BE2C (cell line): ENCODE data around the gene UNC13B.
A peak's percentile ranks its signal among the peaks of the same experiment; 100 is the strongest.
"Not testable (repeated sequence)": the region's sequence is repeated elsewhere in the genome, so short reads cannot be mapped to it uniquely, and the experiment has no call there.

Experiments used
- DNase-seq: peaks from one replicate; pipeline ENCODE4 v3.0.0-alpha.2; 2020
- H3K27me3 ChIP-seq: fragments of 250-450 bp; sonication (Bioruptor Pico); 2 replicates; pipeline ENCODE4 v1.5.1; 2020; ENCODE audit warnings: mild to moderate bottlenecking
- H3K36me3 ChIP-seq: fragments of 250-450 bp; sonication (Bioruptor Pico); 2 replicates; pipeline ENCODE4 v1.5.1; 2020; ENCODE audit warnings: mild to moderate bottlenecking
- H3K4me1 ChIP-seq: fragments of 250-450 bp; sonication (Bioruptor Pico); 2 replicates; pipeline ENCODE4 v1.5.1; 2020
- H3K4me3 ChIP-seq: 2 replicates; pipeline ENCODE4 v1.5.1; 2011; ENCODE audit warnings: low read depth, low read length
- H3K9me3 ChIP-seq: fragments of 250-450 bp; sonication (Bioruptor Pico); 2 replicates; pipeline ENCODE4 v1.5.1; 2020
- TF ChIP-seq, protein P1 (sequence below): IDR thresholded peaks from 2 replicates; pipeline ENCODE4 v1.5.1; 2012; ENCODE audit warnings: mild to moderate bottlenecking, low read depth, low read length

Gene UNC13B

DNA sequence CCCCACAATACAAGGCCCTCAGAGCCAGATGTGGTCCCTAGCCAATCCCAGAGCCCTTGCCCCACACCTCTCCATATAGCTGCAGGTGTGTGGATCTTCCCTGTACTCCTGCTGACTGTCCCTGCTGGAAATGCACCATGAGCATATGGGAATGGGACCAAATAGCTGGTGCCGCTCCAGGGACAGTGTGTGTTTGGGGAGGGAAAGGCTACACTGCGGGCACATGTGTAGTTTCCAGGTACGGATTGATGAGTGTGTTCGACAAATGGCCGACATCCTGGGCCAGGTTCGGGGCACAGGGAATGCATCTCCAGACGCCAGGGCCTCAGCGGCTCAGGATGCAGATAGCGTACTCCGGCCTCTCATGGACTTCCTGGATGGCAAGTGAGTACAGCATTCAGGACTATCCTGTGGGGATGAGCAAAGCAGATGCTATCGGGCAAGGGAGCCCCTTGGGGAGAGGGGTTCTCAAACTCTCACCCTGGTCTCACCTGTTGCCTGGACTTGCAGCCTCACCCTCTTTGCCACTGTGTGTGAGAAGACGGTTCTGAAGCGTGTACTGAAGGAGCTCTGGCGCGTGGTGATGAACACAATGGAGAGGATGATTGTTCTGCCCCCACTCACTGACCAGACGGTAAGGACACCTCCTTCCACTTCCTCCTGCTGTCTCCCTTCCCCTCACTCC lies 237.0 kb downstream of the UNC13B start:
- Histone ChIP-seq H3K9me3 (no peaks in the 10 kb centered on the region), H3K4me1 (no peaks in the 10 kb centered on the region), H3K27me3 (no peaks in the 10 kb centered on the region), H3K36me3 (peaks cover 10% of the 10 kb centered on the region), H3K4me3 (no peak overlapping the region)
- DNase-seq = no peak
- TF ChIP-seq, protein P1, sequence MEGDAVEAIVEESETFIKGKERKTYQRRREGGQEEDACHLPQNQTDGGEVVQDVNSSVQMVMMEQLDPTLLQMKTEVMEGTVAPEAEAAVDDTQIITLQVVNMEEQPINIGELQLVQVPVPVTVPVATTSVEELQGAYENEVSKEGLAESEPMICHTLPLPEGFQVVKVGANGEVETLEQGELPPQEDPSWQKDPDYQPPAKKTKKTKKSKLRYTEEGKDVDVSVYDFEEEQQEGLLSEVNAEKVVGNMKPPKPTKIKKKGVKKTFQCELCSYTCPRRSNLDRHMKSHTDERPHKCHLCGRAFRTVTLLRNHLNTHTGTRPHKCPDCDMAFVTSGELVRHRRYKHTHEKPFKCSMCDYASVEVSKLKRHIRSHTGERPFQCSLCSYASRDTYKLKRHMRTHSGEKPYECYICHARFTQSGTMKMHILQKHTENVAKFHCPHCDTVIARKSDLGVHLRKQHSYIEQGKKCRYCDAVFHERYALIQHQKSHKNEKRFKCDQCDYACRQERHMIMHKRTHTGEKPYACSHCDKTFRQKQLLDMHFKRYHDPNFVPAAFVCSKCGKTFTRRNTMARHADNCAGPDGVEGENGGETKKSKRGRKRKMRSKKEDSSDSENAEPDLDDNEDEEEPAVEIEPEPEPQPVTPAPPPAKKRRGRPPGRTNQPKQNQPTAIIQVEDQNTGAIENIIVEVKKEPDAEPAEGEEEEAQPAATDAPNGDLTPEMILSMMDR = no peak

DNA sequence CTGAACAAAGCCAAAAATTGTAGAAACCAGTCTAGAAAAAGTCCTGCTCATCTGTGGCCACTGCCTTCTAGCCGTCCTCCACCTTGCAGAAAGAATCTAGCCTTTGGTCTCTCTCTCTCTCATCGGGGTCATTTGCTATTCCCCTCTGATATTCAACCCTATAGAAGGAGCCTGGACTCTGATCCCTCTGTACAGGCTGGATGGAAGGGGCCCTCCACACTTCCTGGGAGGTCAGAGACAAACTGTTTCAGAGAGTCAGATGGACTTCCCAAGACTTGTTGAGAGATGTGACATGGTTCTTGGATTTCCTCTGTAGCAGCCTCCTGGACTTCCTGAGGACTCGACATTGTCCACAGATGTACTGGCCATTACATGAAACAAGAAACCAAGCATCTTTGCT lies 243.1 kb downstream of the UNC13B start:
- H3K4me1 ChIP-seq = no peaks in the 10 kb centered on the region
- H3K36me3 ChIP-seq = peaks cover 5% of the 10 kb centered on the region; the same call in 1 of the 2 replicates
- H3K4me3 ChIP-seq = no peak overlapping the region
- H3K27me3 ChIP-seq = no peaks in the 10 kb centered on the region
- no peaks in the 10 kb centered on the region for H3K9me3 ChIP-seq
- DNase-seq = no peak
- TF ChIP-seq, protein P1 = no peak

DNA sequence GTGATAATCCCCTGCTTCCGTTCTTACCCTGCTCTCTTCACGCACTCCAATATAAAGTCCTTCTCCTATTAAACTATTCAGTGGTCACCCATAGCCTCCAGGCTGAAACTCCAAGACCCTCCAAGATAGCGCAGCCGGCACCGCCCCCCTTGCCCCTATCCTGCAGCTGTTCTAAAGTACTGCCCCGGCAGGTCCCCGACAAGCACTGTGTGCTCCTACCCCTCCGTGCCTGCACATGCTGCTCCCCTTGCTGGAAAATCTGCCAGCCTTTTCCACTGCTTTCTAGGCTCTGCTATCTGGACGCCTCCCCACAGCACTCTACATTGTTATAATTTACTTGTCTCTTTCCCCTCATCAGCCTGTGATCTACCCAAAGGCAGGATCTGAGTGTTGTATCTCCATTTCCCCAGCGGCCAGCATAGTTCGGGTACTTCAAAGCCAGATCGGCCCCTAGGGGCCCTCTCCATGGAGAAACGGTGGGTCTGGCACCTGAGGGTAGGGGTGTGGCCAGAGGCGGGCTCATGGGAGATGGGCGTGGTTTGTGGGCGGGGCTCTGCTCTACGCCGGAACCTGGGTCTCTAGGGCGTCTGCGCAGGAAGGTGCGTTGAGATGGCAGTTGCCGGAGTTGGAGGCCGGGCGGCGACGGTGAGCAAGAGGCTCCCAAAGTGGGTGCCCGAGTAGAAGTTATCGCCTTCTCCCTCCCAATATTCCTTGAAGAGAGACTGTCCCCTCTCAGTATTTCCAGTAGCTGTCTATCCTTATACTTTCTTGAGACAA lies 244.6 kb downstream of the UNC13B start:
- Histone ChIP-seq H3K9me3 (no peaks in the 10 kb centered on the region), H3K4me1 (no peaks in the 10 kb centered on the region), H3K4me3 (no peak overlapping the region), H3K36me3 (peaks cover 5% of the 10 kb centered on the region; the same call in 1 of the 2 replicates), H3K27me3 (no peaks in the 10 kb centered on the region)
- TF ChIP-seq, protein P1 = no peak
- DNase-seq = peak; percentile 44

DNA sequence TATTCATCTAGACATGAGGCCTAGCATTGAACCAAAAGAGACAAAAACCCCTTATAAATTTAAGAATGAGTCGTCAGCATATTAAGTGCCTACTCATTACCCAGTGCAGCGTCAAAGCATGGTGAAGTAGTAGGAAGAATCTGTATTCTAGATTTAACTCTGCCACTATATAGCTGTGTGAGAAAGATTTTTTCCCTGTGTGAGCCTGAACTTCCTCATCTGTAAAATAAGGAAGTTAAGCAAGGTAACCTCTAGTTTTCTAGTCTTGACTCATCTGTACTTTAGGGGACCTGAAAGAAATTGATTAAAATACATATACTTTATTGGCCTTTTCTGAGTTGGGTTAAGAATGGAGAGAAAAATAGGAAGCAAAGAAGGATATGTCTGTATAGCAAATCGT lies 246.0 kb downstream of the UNC13B start:
- DNase-seq = no peak
- Histone ChIP-seq H3K9me3 (no peaks in the 10 kb centered on the region), H3K4me3 (no peak overlapping the region), H3K27me3 (no peaks in the 10 kb centered on the region), H3K36me3 (peaks cover 4% of the 10 kb centered on the region; the same call in 1 of the 2 replicates), H3K4me1 (no peaks in the 10 kb centered on the region)
- TF ChIP-seq, protein P1 = no peak

DNA sequence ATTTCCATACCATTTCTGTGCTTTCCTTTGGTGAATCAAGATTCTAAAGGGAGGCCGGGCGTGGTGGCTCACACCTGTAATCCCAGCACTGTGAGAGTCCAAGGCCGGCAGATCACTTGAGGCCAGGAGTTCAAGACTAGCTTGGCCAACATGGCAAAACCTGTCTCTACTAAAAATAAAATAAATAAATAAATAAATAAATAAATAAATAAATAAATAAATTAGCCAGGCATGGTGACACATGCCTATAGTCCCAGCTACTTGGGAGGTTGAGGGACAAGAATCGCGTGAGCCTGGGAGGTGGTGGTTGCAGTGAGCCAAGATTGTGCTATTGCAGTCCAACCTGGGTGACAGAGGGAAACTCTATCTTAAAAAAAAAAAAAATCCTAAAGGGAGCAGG lies 247.6 kb downstream of the UNC13B start:
- H3K27me3 ChIP-seq, H3K9me3 ChIP-seq, DNase-seq, H3K4me3 ChIP-seq, H3K4me1 ChIP-seq, H3K36me3 ChIP-seq: not testable (repeated sequence)

DNA sequence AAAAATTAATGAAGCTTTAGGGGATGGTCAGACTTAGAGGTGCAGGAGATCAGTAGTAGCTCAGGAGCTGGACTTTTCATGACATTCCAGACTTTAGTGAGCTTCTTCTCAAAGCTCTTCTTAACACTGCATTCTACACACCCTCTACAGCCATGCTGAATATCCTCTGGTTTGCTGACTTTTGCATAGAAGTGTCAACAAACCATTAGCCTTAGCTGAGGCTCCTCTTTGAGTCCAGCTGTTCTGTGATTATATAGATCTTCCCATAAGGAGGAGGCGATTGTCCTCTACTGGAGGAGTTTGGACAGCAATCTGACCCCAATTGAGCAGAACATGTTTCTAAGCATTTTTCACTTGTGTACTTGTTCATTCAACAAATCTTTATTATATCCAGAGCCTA lies 253.1 kb downstream of the UNC13B start:
- Histone ChIP-seq H3K4me3 (no peak overlapping the region), H3K9me3 (no peaks in the 10 kb centered on the region), H3K4me1 (no peaks in the 10 kb centered on the region), H3K27me3 (peaks cover 8% of the 10 kb centered on the region), H3K36me3 (no peaks in the 10 kb centered on the region)
- DNase-seq = no peak
- TF ChIP-seq, protein P1 = no peak
